Panc1 (cell line): ENCODE results near the gene TEX51. TPM values are rescaled to one million over a fixed set of nuclear protein-coding genes. Genes with fewer than 3 reads are reported as not detected.

Source experiments
- ATAC-seq: fragments of 200-7000 bp; cut with Tn5 transposase; 2 replicates; pipeline ENCODE4 v1.9.1; 2020; ENCODE audit warnings: mild to moderate bottlenecking, moderate library complexity
- BruUV-seq: library from RNA; stranded (reverse); fragments of 400-500 nt; replicated peaks from 2 replicates; lab custom pipeline; 2021; lab: Mats Ljungman, UMichigan
- CTCF ChIA-PET: fragments of 300-600 bp; sonication (Branson Sonifier 250); formaldehyde crosslinking; loops from one replicate; lab custom pipeline; 2022; ENCODE audit warnings: antibody characterized with exemption; lab: Charles Lee
- POLR2A ChIA-PET: fragments of 300-600 bp; sonication (Branson Sonifier 250); formaldehyde crosslinking; loops from one replicate; lab custom pipeline; 2022; ENCODE audit warnings: antibody characterized with exemption; lab: Charles Lee
- DNase-seq: peaks from one replicate; pipeline ENCODE4 v3.0.0-alpha.2; 2010; ENCODE audit warnings: low read depth, low spot score
- H3K27ac ChIP-seq: 2 replicates; pipeline ENCODE4 v1.5.1; 2011; ENCODE audit warnings: mild to moderate bottlenecking, low read length, inconsistent platforms
- H3K27me3 ChIP-seq: fragments of 200-500 bp; sonication (Bioruptor generic); 2 replicates; pipeline ENCODE4 v1.6.0; 2014; ENCODE audit warnings: low read length, inconsistent platforms; ENCODE audit not compliant: control insufficient read depth, insufficient read depth
- H3K36me3 ChIP-seq: fragments of 200-500 bp; sonication (Bioruptor generic); 2 replicates; pipeline ENCODE4 v1.5.1; 2014; ENCODE audit warnings: inconsistent platforms, mild to moderate bottlenecking, low read length, moderate library complexity; ENCODE audit not compliant: control insufficient read depth, insufficient read depth
- H3K4me1 ChIP-seq: 2 replicates; pipeline ENCODE4 v1.5.1; 2011; ENCODE audit warnings: inconsistent platforms, mild to moderate bottlenecking, low read length, moderate library complexity; ENCODE audit not compliant: control insufficient read depth, insufficient read depth
- H3K4me3 ChIP-seq, 2 experiments: 2 replicates each; pipeline ENCODE4 v1.5.1; 2011 to 2012; ENCODE audit warnings: low read depth in 2 of 2, low read length in 2 of 2, mild to moderate bottlenecking in 2 of 2, inconsistent platforms in 1 of 2, moderate library complexity in 1 of 2
- H3K9me3 ChIP-seq: fragments of 200-500 bp; sonication (Bioruptor generic); 2 replicates; pipeline ENCODE4 v1.5.1; 2014; ENCODE audit warnings: low read depth, mild to moderate bottlenecking, inconsistent platforms, low read length, moderate library complexity; ENCODE audit not compliant: control insufficient read depth, insufficient read depth
- POLR2AphosphoS5 ChIP-seq: IDR thresholded peaks from 2 replicates; pipeline ENCODE4 v1.6.1; 2012; ENCODE audit warnings: mild to moderate bottlenecking, low read depth, low read length, moderate library complexity
- REST ChIP-seq, 2 experiments: IDR thresholded peaks; 2 replicates each; pipeline ENCODE4 v1.6.1; 2011 to 2012; ENCODE audit warnings: low read depth in 2 of 2, control low read depth in 1 of 2, low read length in 1 of 2, mild to moderate bottlenecking in 1 of 2, moderate library complexity in 1 of 2; ENCODE audit not compliant: insufficient read depth in 1 of 2
- SIN3A ChIP-seq: IDR thresholded peaks from 2 replicates; pipeline ENCODE4 v1.6.1; 2012; ENCODE audit warnings: low read depth, mild to moderate bottlenecking, low read length, moderate library complexity, borderline replicate concordance; ENCODE audit not compliant: insufficient read depth
- TCF7L2 ChIP-seq: IDR thresholded peaks from 2 replicates; pipeline ENCODE4 v1.6.1; 2011; ENCODE audit warnings: mild to moderate bottlenecking, low read depth, low read length, inconsistent platforms
- in situ Hi-C: cut with HindIII; loops from 2 replicates; pipeline ENCODE4 v1.10.0; 2016; ENCODE audit warnings: low sequenced_read_pairs, low pct_unique_long_range_greater_than_20kb
- intact Hi-C: fragments of 100-400 bp; cut with micrococcal nuclease; formaldehyde crosslinking; loops from one replicate; pipeline ENCODE4 v1.10.0; 2022; ENCODE audit not compliant: unreplicated experiment
- total RNA-seq: library from RNA; stranded (reverse); gene quantifications from one replicate; pipeline ENCODE4 v1.2.1, GENCODE V29; 2021; ENCODE audit not compliant: unreplicated experiment
- TF ChIP-seq, protein P1 (sequence below): fragments of 450-650 bp; IDR thresholded peaks from 2 replicates; pipeline ENCODE4 v1.5.1; 2017; ENCODE audit warnings: mild to moderate bottlenecking

TEX51 gene
- total RNA-seq, 1 experiment from 2014 or later, result not detected

DNA sequence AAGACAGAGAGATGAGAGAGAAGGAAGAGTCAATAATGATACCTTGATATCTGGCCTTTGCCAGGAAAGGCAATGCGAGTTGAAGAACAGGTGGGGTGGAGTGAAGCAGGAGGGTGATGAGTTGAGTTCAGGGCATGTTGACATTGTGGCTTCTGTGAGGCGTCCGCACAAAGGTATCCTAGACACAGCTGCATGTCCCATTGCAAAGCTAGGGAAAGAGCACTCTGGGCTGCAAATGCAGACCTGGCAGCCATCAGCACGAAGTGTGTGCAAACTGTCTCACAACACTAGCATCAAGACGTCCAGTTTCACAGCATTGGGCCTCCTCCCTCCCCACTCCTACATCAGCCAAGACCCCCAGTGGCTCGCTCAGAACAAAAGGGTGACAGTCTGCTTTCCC is 36.1 kb downstream of the TEX51 start:
- in situ Hi-C loops, result no loop called here
- ChIA-PET POLR2A (no interaction called here), CTCF (no interaction called here)
- no peak for DNase-seq
- H3K4me1 ChIP-seq, result no peaks in the 10 kb centered on the region
- H3K27ac ChIP-seq, result no peak overlapping the region
- H3K36me3 ChIP-seq, result no peaks in the 10 kb centered on the region
- H3K4me3 ChIP-seq, result no peak overlapping the region
- ATAC-seq, result no peak
- TF ChIP-seq POLR2AphosphoS5 (no peak), REST (IDR thresholded peaks at IDR 0.05; ENCODE audit: insufficient read depth in 1 of 2, low read depth in 2 of 2, low read length in 1 of 2) (no peak), TCF7L2 (no peak), SIN3A (no peak)
- TF ChIP-seq, protein P1, sequence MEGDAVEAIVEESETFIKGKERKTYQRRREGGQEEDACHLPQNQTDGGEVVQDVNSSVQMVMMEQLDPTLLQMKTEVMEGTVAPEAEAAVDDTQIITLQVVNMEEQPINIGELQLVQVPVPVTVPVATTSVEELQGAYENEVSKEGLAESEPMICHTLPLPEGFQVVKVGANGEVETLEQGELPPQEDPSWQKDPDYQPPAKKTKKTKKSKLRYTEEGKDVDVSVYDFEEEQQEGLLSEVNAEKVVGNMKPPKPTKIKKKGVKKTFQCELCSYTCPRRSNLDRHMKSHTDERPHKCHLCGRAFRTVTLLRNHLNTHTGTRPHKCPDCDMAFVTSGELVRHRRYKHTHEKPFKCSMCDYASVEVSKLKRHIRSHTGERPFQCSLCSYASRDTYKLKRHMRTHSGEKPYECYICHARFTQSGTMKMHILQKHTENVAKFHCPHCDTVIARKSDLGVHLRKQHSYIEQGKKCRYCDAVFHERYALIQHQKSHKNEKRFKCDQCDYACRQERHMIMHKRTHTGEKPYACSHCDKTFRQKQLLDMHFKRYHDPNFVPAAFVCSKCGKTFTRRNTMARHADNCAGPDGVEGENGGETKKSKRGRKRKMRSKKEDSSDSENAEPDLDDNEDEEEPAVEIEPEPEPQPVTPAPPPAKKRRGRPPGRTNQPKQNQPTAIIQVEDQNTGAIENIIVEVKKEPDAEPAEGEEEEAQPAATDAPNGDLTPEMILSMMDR, result no peak
- H3K27me3 ChIP-seq, result no peaks in the 10 kb centered on the region
- BruUV-seq, result no TSS peak
- intact Hi-C loops, result no loop called here
- H3K9me3 ChIP-seq, result no peaks in the 10 kb centered on the region

- no peaks in the 10 kb centered on the region for H3K9me3 ChIP-seq
- intact Hi-C loops (no loop called here), in situ Hi-C loops (no loop called here)
- no peak for DNase-seq
- BruUV-seq, result no TSS peak
- no peaks in the 10 kb centered on the region for H3K27me3 ChIP-seq
- H3K36me3 ChIP-seq, result no peaks in the 10 kb centered on the region
- no peak for ATAC-seq
- no peak overlapping the region for H3K27ac ChIP-seq
- no peak overlapping the region for H3K4me3 ChIP-seq
- ChIA-PET CTCF (interaction anchor here (0.6 kb wide), 1 partner anchor 1631 kb away, joined by 3 read pairs; no protein-coding TSS in a partner anchor), POLR2A (no interaction called here)
- H3K4me1 ChIP-seq, result no peaks in the 10 kb centered on the region
- no peak for TF ChIP-seq SIN3A
- TF ChIP-seq REST (IDR thresholded peaks at IDR 0.05; ENCODE audit: insufficient read depth in 1 of 2, low read depth in 2 of 2, low read length in 1 of 2), result no peak
- no peak for TF ChIP-seq TCF7L2
- no peak for TF ChIP-seq POLR2AphosphoS5
- TF ChIP-seq, protein P1, result no peak
These were observed 37.1 kb downstream of the TEX51 start for GRCh38 chr2:126935774-126936173.
